ENCODE data around the gene SCGB3A2. TPM values are rescaled to one million over a fixed set of nuclear protein-coding genes. Genes with fewer than 3 reads are reported as not detected.

The SCGB3A2 gene
- polyA plus RNA-seq, 1 donor (not counting 4 experiments of a cell fraction or from before 2014, with no cell fraction given): not detected

DNA sequence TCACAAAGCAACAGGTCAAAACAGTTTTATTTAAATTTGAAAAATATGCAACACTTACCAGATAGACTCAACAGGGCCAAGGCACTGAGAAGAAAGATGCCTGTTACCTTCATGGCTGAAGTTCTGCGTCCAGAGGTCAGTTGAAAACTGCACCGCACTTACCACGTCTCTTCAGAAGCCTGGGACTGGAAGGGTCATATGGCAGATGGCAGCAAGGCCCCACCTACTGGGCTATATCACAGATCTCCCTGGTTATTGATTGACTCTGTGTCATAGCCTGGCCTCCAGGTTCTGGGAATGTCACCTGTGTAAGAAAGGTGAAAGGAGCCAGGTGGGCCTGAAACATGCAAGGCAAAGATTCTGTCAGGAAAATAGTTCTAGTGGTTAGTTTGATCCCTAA, 47.0 kb upstream of the SCGB3A2 start, which contains the start of gene SPINK1:
Gene SPINK1, minus strand, starts transcription at position 207 of the 400 bp plus-strand sequence. Its CDS starts 94 bp downstream, at position 113.
- no peak within 1 kb of the TSS for H3K4me3 ChIP-seq (ENCODE audit: control insufficient read depth in 2 of 3, extremely low read depth in 1 of 3, insufficient read depth in 2 of 3, low read depth in 1 of 3, low read length in 3 of 3)
- TF ChIP-seq, protein P1, sequence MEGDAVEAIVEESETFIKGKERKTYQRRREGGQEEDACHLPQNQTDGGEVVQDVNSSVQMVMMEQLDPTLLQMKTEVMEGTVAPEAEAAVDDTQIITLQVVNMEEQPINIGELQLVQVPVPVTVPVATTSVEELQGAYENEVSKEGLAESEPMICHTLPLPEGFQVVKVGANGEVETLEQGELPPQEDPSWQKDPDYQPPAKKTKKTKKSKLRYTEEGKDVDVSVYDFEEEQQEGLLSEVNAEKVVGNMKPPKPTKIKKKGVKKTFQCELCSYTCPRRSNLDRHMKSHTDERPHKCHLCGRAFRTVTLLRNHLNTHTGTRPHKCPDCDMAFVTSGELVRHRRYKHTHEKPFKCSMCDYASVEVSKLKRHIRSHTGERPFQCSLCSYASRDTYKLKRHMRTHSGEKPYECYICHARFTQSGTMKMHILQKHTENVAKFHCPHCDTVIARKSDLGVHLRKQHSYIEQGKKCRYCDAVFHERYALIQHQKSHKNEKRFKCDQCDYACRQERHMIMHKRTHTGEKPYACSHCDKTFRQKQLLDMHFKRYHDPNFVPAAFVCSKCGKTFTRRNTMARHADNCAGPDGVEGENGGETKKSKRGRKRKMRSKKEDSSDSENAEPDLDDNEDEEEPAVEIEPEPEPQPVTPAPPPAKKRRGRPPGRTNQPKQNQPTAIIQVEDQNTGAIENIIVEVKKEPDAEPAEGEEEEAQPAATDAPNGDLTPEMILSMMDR (optimal IDR thresholded peaks at IDR 0.05 in 1 of 3, IDR thresholded peaks at IDR 0.05 in 1 of 3, conservative IDR thresholded peaks at IDR 0.05 in 1 of 3; ENCODE audit: extremely low read depth in 1 of 3, insufficient read depth in 2 of 3, low read length in 3 of 3): no peak
- no peak for TF ChIP-seq EZH2 (IDR thresholded peaks at IDR 0.05; ENCODE audit: low read length)
- dilution Hi-C loops (cut with MboI; ENCODE audit: extremely low pct_ligation_motif_present, low sequenced_read_pairs): no loop called here
- no peaks in the 10 kb centered on the region for H4K20me1 ChIP-seq (ENCODE audit: control insufficient read depth, extremely low read depth, insufficient read depth, low read length)
- H3K27ac ChIP-seq (ENCODE audit: control insufficient read depth, insufficient read depth, low read length): no peak within 1 kb of the TSS
- H3K4me1 ChIP-seq (ENCODE audit: control insufficient read depth, extremely low read depth, insufficient read depth, low read length): no peaks in the 10 kb centered on the region
- H3K9me1 ChIP-seq (ENCODE audit: control insufficient read depth, extremely low read depth, insufficient read depth, low read length): no peaks in the 10 kb centered on the region
- DNase-seq (ENCODE audit: low read depth, low spot score) (no peak), FAIRE-seq (no peak)
- H2AFZ ChIP-seq (ENCODE audit: control insufficient read depth, low read length): no peak within 1 kb of the TSS
- peaks cover 5% of the 10 kb centered on the region for H3K27me3 ChIP-seq (ENCODE audit: control insufficient read depth, extremely low read depth, insufficient read depth, low read length)
- H3K79me2 ChIP-seq (ENCODE audit: control insufficient read depth, insufficient read depth, low read length): no peaks in the 10 kb centered on the region
- H3K9ac ChIP-seq (ENCODE audit: control insufficient read depth, extremely low read depth, insufficient read depth, low read length): no peak within 1 kb of the TSS
- no peak within 1 kb of the TSS for H3K4me2 ChIP-seq (ENCODE audit: control insufficient read depth, extremely low read depth, insufficient read depth, low read depth, low read length)
- no peaks in the 10 kb centered on the region for H3K9me3 ChIP-seq (ENCODE audit: control insufficient read depth, low read depth, low read length)
- no peaks in the 10 kb centered on the region for H3K36me3 ChIP-seq (ENCODE audit: control insufficient read depth in 2 of 2, extremely low read depth in 1 of 2, insufficient read depth in 2 of 2, low read length in 2 of 2)

DNA sequence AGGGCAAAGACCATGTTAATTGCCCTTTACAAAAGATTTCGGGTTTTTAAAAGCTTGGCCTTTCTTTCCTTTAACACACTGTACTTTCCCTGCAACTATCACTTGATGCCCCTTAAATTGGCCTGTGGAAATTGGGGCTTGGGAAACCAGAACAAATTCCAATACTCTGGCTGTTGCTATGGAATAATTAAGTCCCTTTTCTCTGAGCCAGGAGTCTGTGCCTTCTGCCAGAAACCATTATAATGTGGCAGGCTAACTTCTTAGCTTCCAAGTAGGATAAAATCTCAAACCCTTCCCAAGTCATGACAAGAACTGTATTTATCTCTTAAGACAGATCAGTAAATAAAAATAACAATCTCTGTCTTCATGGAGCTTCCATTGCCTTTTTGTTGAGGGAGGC, 46.0 kb upstream of the SCGB3A2 start:
- no peaks in the 10 kb centered on the region for H3K9me3 ChIP-seq (ENCODE audit: control insufficient read depth, low read depth, low read length)
- FAIRE-seq (no peak), DNase-seq (ENCODE audit: low read depth, low spot score) (no peak)
- no peaks in the 10 kb centered on the region for H3K36me3 ChIP-seq (ENCODE audit: control insufficient read depth in 2 of 2, extremely low read depth in 1 of 2, insufficient read depth in 2 of 2, low read length in 2 of 2)
- dilution Hi-C loops (cut with MboI; ENCODE audit: extremely low pct_ligation_motif_present, low sequenced_read_pairs): no loop called here
- H3K27ac ChIP-seq (ENCODE audit: control insufficient read depth, insufficient read depth, low read length): no peak overlapping the region
- no peaks in the 10 kb centered on the region for H4K20me1 ChIP-seq (ENCODE audit: control insufficient read depth, extremely low read depth, insufficient read depth, low read length)
- H3K4me3 ChIP-seq (ENCODE audit: control insufficient read depth in 2 of 3, extremely low read depth in 1 of 3, insufficient read depth in 2 of 3, low read depth in 1 of 3, low read length in 3 of 3): no peak overlapping the region
- no peak for TF ChIP-seq EZH2 (IDR thresholded peaks at IDR 0.05; ENCODE audit: low read length)
- TF ChIP-seq, protein P1 (optimal IDR thresholded peaks at IDR 0.05 in 1 of 3, IDR thresholded peaks at IDR 0.05 in 1 of 3, conservative IDR thresholded peaks at IDR 0.05 in 1 of 3; ENCODE audit: extremely low read depth in 1 of 3, insufficient read depth in 2 of 3, low read length in 3 of 3): no peak
- no peaks in the 10 kb centered on the region for H3K4me1 ChIP-seq (ENCODE audit: control insufficient read depth, extremely low read depth, insufficient read depth, low read length)
- no peaks in the 10 kb centered on the region for H3K9me1 ChIP-seq (ENCODE audit: control insufficient read depth, extremely low read depth, insufficient read depth, low read length)
- H3K79me2 ChIP-seq (ENCODE audit: control insufficient read depth, insufficient read depth, low read length): no peaks in the 10 kb centered on the region
- H3K9ac ChIP-seq (ENCODE audit: control insufficient read depth, extremely low read depth, insufficient read depth, low read length): no peak overlapping the region
- H3K27me3 ChIP-seq (ENCODE audit: control insufficient read depth, extremely low read depth, insufficient read depth, low read length): peaks cover 5% of the 10 kb centered on the region
- H3K4me2 ChIP-seq (ENCODE audit: control insufficient read depth, extremely low read depth, insufficient read depth, low read depth, low read length): no peak overlapping the region
- no peak overlapping the region for H2AFZ ChIP-seq (ENCODE audit: control insufficient read depth, low read length)
